Activated T-helper 1 cell treated with Interleukin-2 at 50 U/mL for 16 hours (primary cell): ENCODE data around the gene VSIG10L2.

Experiments
- DNase-seq: peaks from one replicate; pipeline ENCODE4 v3.0.0-alpha.2; 2020; ENCODE audit warnings: low read depth

VSIG10L2 gene

GRCh38 chr11:125929445-125930075, 16.3 kb upstream of the VSIG10L2 start:
- no peak for DNase-seq

- DNase-seq = no peak
Measured at GRCh38 chr11:125930076-125930450, 15.8 kb upstream of the VSIG10L2 start.

- no peak for DNase-seq
Measured at GRCh38 chr11:125931116-125931515, 14.7 kb upstream of the VSIG10L2 start.

GRCh38 chr11:125931668-125932067, 14.2 kb upstream of the VSIG10L2 start:
- DNase-seq = no peak

- DNase-seq = no peak
Measured at GRCh38 chr11:125932301-125932700, 13.5 kb upstream of the VSIG10L2 start.

- no peak for DNase-seq
Measured at GRCh38 chr11:125933030-125933813, 12.6 kb upstream of the VSIG10L2 start.

GRCh38 chr11:125934473-125934872, 11.4 kb upstream of the VSIG10L2 start:
- DNase-seq = no peak

- no peak for DNase-seq
Measured at GRCh38 chr11:125935056-125935455, 10.8 kb upstream of the VSIG10L2 start.

GRCh38 chr11:125935618-125936199, 10.1 kb upstream of the VSIG10L2 start:
- DNase-seq = no peak

- DNase-seq = no peak
Measured at GRCh38 chr11:125938418-125938817, 7.4 kb upstream of the VSIG10L2 start.

- no peak for DNase-seq
Measured at GRCh38 chr11:125939081-125939521, 6.7 kb upstream of the VSIG10L2 start.

- DNase-seq = no peak
Measured at GRCh38 chr11:125940145-125940544, 5.7 kb upstream of the VSIG10L2 start.

- DNase-seq = no peak
Measured at GRCh38 chr11:125941267-125941618, 4.6 kb upstream of the VSIG10L2 start.

GRCh38 chr11:125941619-125942611, 3.9 kb upstream of the VSIG10L2 start:
- DNase-seq = no peak

- no peak for DNase-seq
Measured at GRCh38 chr11:125942771-125943428, 2.9 kb upstream of the VSIG10L2 start.

- DNase-seq = no peak
Measured at GRCh38 chr11:125943661-125944349, 2.0 kb upstream of the VSIG10L2 start.

GRCh38 chr11:125944350-125945010, 1.4 kb upstream of the VSIG10L2 start:
- DNase-seq = no peak

GRCh38 chr11:125945011-125945796, 640 bp upstream of the VSIG10L2 start:
- no peak for DNase-seq

GRCh38 chr11:125946712-125947418, 1.0 kb downstream of the VSIG10L2 start:
- DNase-seq = no peak
